Measurements from ENCODE around the gene CFDP1. TPM values are rescaled to one million over a fixed set of nuclear protein-coding genes. Genes with fewer than 3 reads are reported as not detected.

The CFDP1 gene
- total and polyA plus RNA-seq, 10 donors: 56.1 to 222 (median 108) TPM

GRCh38 chr16:75251280-75252048, 181.8 kb downstream of the CFDP1 start, which contains the start of gene BCAR1:
BCAR1 (minus strand) TSS chr16:75251624; CDS start chr16:75251482, 142 bp downstream.
- no peak for TF ChIP-seq POLR2A (IDR thresholded peaks at IDR 0.05)
- TF ChIP-seq CTCF (IDR thresholded peaks at IDR 0.05 in 8 of 11, conservative IDR thresholded peaks at IDR 0.05 in 3 of 11): peak in 2 of 11 experiments; percentile 12 to 34
- TF ChIP-seq POLR2AphosphoS5 (IDR thresholded peaks at IDR 0.05): peak; percentile 39 to 76 (median 64)
- DNase-seq: peak; percentile 85
- Histone ChIP-seq H3K27ac (peak within 1 kb of the TSS; percentile 78 to 91 (median 88)), H3K27me3 (replicated peaks in 1 of 7) (peaks cover 0 to 99% (median 36%) of the 10 kb centered on the region in 7 donors), H3K36me3 (no peaks in the 10 kb centered on the region), H3K4me3 (peak within 1 kb of the TSS; percentile 46 to 74 (median 58)), H3K4me1 (peaks cover 39 to 99% (median 88%) of the 10 kb centered on the region in 6 donors), H3K9me3 (no peaks in the 10 kb centered on the region)
- 2 to 4% (median 3%) methylated on average over 13 to 84 of the region's 84 CpGs for WGBS, 5 donors
- intact Hi-C loops (cut with DNase I; ENCODE audit: low total_unique reads): no loop called here

GRCh38 chr16:75250809-75251279, 182.5 kb downstream of the CFDP1 start:
- Histone ChIP-seq H3K4me3 (peak overlapping the region; percentile 46 to 74 (median 58)), H3K9me3 (no peaks in the 10 kb centered on the region), H3K27ac (peak overlapping the region; percentile 78 to 91 (median 88)), H3K36me3 (no peaks in the 10 kb centered on the region), H3K27me3 (replicated peaks in 1 of 7) (peaks cover 0 to 98% (median 36%) of the 10 kb centered on the region in 7 donors), H3K4me1 (peaks cover 37 to 99% (median 88%) of the 10 kb centered on the region in 6 donors)
- TF ChIP-seq CTCF (IDR thresholded peaks at IDR 0.05 in 8 of 11, conservative IDR thresholded peaks at IDR 0.05 in 3 of 11): no peak
- TF ChIP-seq POLR2AphosphoS5 (IDR thresholded peaks at IDR 0.05): peak in 2 of 3 donors; percentile 28 to 51
- intact Hi-C loops (cut with DNase I; ENCODE audit: low total_unique reads): no loop called here
- no peak for DNase-seq
- 0 to 2% (median 0%) methylated on average over 2 to 59 of the region's 59 CpGs for WGBS, 5 donors

GRCh38 chr16:75250089-75250808, 183.1 kb downstream of the CFDP1 start:
- Histone ChIP-seq H3K27ac (peak overlapping the region; percentile 78 to 91 (median 88)), H3K9me3 (no peaks in the 10 kb centered on the region), H3K36me3 (no peaks in the 10 kb centered on the region), H3K27me3 (replicated peaks in 1 of 7) (peaks cover 0 to 96% (median 36%) of the 10 kb centered on the region in 7 donors), H3K4me1 (peaks cover 38 to 99% (median 88%) of the 10 kb centered on the region in 6 donors), H3K4me3 (peak overlapping the region; percentile 46 to 74 (median 58))
- intact Hi-C loops (cut with DNase I; ENCODE audit: low total_unique reads): no loop called here
- 4 to 7% (median 6%) methylated on average over 25 to 29 of the region's 29 CpGs for WGBS, 5 donors
- no peak for DNase-seq
- no peak for TF ChIP-seq POLR2A (IDR thresholded peaks at IDR 0.05)
- no peak for TF ChIP-seq CTCF (IDR thresholded peaks at IDR 0.05 in 8 of 11, conservative IDR thresholded peaks at IDR 0.05 in 3 of 11)
- TF ChIP-seq POLR2AphosphoS5 (IDR thresholded peaks at IDR 0.05): no peak

All from spleen (tissue), 11 donors.